ENCODE results near the gene CYB561A3. TPM values are rescaled to one million over a fixed set of nuclear protein-coding genes. Genes with fewer than 3 reads are reported as not detected.

Gene CYB561A3
- total and polyA plus RNA-seq, 2 experiments from 2014 or later: 31.5 to 37.2 TPM

GRCh38 chr11:61357233-61357893, 4.3 kb downstream of the CYB561A3 start:
- Histone ChIP-seq H3K4me3 (no peak overlapping the region), H3K9me3 (ENCODE audit: low read depth) (no peaks in the 10 kb centered on the region), H3K9me2 (replicated peaks; ENCODE audit: insufficient read depth) (no peaks in the 10 kb centered on the region), H2AFZ (no peak overlapping the region), H3K27ac (no peak overlapping the region), H3K79me2 (peaks cover 18% of the 10 kb centered on the region), H3K36me3 (replicated peaks; ENCODE audit: insufficient read depth, low read depth) (no peaks in the 10 kb centered on the region), H3K4me1 (ENCODE audit: insufficient read depth) (no peaks in the 10 kb centered on the region), H3K4me2 (no peak overlapping the region), H3K27me3 (no peaks in the 10 kb centered on the region), H4K20me1 (ENCODE audit: insufficient read depth, poor library complexity, severe bottlenecking) (no peaks in the 10 kb centered on the region)
- no peak for DNase-seq (ENCODE audit: low spot score)
- TF ChIP-seq CTCF (IDR thresholded peaks at IDR 0.05; ENCODE audit: poor library complexity) (no peak), EZH2phosphoT487 (IDR thresholded peaks at IDR 0.05; ENCODE audit: low read depth, severe bottlenecking, unreplicated experiment) (no peak), EZH2 (IDR thresholded peaks at IDR 0.05; ENCODE audit: borderline replicate concordance) (no peak)
- WGBS (ENCODE audit: low lambda C conversion rate, missing lambda C conversion rate): 95% methylated on average over 9 of the region's 9 CpGs

- H4K20me1 ChIP-seq (ENCODE audit: insufficient read depth, poor library complexity, severe bottlenecking): no peaks in the 10 kb centered on the region
- DNase-seq (ENCODE audit: low spot score): no peak
- H3K36me3 ChIP-seq (replicated peaks; ENCODE audit: insufficient read depth, low read depth): no peaks in the 10 kb centered on the region
- no peak overlapping the region for H3K27ac ChIP-seq
- TF ChIP-seq EZH2 (IDR thresholded peaks at IDR 0.05; ENCODE audit: borderline replicate concordance) (no peak), CTCF (IDR thresholded peaks at IDR 0.05; ENCODE audit: poor library complexity) (no peak), EZH2phosphoT487 (IDR thresholded peaks at IDR 0.05; ENCODE audit: low read depth, severe bottlenecking, unreplicated experiment) (no peak)
- no peak overlapping the region for H2AFZ ChIP-seq
- H3K9me3 ChIP-seq (ENCODE audit: low read depth): no peaks in the 10 kb centered on the region
- 92% methylated on average over 4 of the region's 4 CpGs for WGBS (ENCODE audit: low lambda C conversion rate, missing lambda C conversion rate)
- no peak overlapping the region for H3K4me3 ChIP-seq
- no peaks in the 10 kb centered on the region for H3K4me1 ChIP-seq (ENCODE audit: insufficient read depth)
- H3K27me3 ChIP-seq: no peaks in the 10 kb centered on the region
- no peak overlapping the region for H3K4me2 ChIP-seq
- H3K9me2 ChIP-seq (replicated peaks; ENCODE audit: insufficient read depth): no peaks in the 10 kb centered on the region
- H3K79me2 ChIP-seq: peaks cover 18% of the 10 kb centered on the region
Observed at GRCh38 chr11:61356706-61357105, 5.0 kb downstream of the CYB561A3 start.

- no peak for TF ChIP-seq CTCF (IDR thresholded peaks at IDR 0.05; ENCODE audit: poor library complexity)
- no peak for TF ChIP-seq EZH2 (IDR thresholded peaks at IDR 0.05; ENCODE audit: borderline replicate concordance)
- TF ChIP-seq EZH2phosphoT487 (IDR thresholded peaks at IDR 0.05; ENCODE audit: low read depth, severe bottlenecking, unreplicated experiment): no peak
- Histone ChIP-seq H2AFZ (no peak overlapping the region), H3K36me3 (replicated peaks; ENCODE audit: insufficient read depth, low read depth) (no peaks in the 10 kb centered on the region), H3K4me3 (no peak overlapping the region), H3K9me2 (replicated peaks; ENCODE audit: insufficient read depth) (no peaks in the 10 kb centered on the region), H3K27ac (no peak overlapping the region), H3K9me3 (ENCODE audit: low read depth) (no peaks in the 10 kb centered on the region), H3K27me3 (no peaks in the 10 kb centered on the region), H4K20me1 (ENCODE audit: insufficient read depth, poor library complexity, severe bottlenecking) (no peaks in the 10 kb centered on the region), H3K4me2 (no peak overlapping the region), H3K79me2 (peaks cover 6% of the 10 kb centered on the region), H3K4me1 (ENCODE audit: insufficient read depth) (no peaks in the 10 kb centered on the region)
- WGBS (ENCODE audit: low lambda C conversion rate, missing lambda C conversion rate): 96% methylated on average over 2 of the region's 2 CpGs
- DNase-seq (ENCODE audit: low spot score): no peak
Observed at GRCh38 chr11:61354208-61354607, 7.5 kb downstream of the CYB561A3 start.
